Gastrocnemius medialis (tissue), 4 donors: ENCODE results near the gene XDH. TPM values are rescaled to one million over a fixed set of nuclear protein-coding genes. Genes with fewer than 3 reads are reported as not detected.

Experiments
- ATAC-seq, 2 donors: fragments of 150-250 bp; one replicate each; pipeline ENCODE4 v1.9.1; 2016
- DNase-seq, 2 donors: peaks; one replicate each; pipeline ENCODE4 v3.0.0-alpha.2; 2019
- H3K27ac ChIP-seq, 4 donors: fragments of 200-600 bp; sonication (generic); 1 replicate in 1 of 4; 2 replicates in 3 of 4; pipeline ENCODE4 v1.5.1; 2016 to 2018; ENCODE audit warnings: mild to moderate bottlenecking in 2 of 4, moderate library complexity in 1 of 4
- H3K27me3 ChIP-seq, 3 donors: fragments of 200-600 bp; sonication (generic) in 2 of 3; 1 replicate in 1 of 3; 2 replicates in 2 of 3; pipeline versions ENCODE4 v1.5.1 to v1.6.0; 2016 to 2019; ENCODE audit warnings: mild to moderate bottlenecking in 1 of 3, moderate library complexity in 1 of 3
- H3K36me3 ChIP-seq, 2 donors: fragments of 200-600 bp; sonication (generic) in 1 of 2; one replicate each; pipeline ENCODE4 v1.5.1; 2017 to 2018
- H3K4me1 ChIP-seq, 2 donors: fragments of 200-600 bp; sonication (generic) in 1 of 2; one replicate each; pipeline ENCODE4 v1.5.1; 2016 to 2017; ENCODE audit warnings: mild to moderate bottlenecking in 2 of 2
- H3K4me3 ChIP-seq, 4 donors: fragments of 200-600 bp; sonication (generic) in 3 of 4; 1 replicate in 1 of 4; 2 replicates in 3 of 4; pipeline ENCODE4 v1.5.1; 2016 to 2019; ENCODE audit warnings: mild to moderate bottlenecking in 2 of 4
- H3K9me3 ChIP-seq, 3 donors: fragments of 200-600 bp; sonication (generic) in 2 of 3; 1 replicate in 1 of 3; 2 replicates in 2 of 3; pipeline ENCODE4 v1.5.1; 2016 to 2019
- CTCF ChIP-seq, 5 experiments: fragments of 450-650 bp in 3 of 5; fragments of 200-600 bp in 2 of 5; sonication (generic) in 2 of 5; IDR thresholded peaks in 4 of 5; conservative IDR thresholded peaks in 1 of 5; 1 replicate in 4 of 5; 2 replicates in 1 of 5; pipeline ENCODE4 v1.5.1; 2016 to 2019; ENCODE audit warnings: antibody characterized with exemption in 5 of 5, mild to moderate bottlenecking in 3 of 5, moderate library complexity in 3 of 5
- POLR2A ChIP-seq, 2 donors: fragments of 450-650 bp; IDR thresholded peaks; one replicate each; pipeline ENCODE4 v1.6.1; 2017; ENCODE audit warnings: antibody characterized with exemption in 2 of 2, mild to moderate bottlenecking in 2 of 2, moderate library complexity in 2 of 2
- in situ Hi-C, 4 donors: fragments of 200-750 bp; cut with MboI; loops; one replicate each; pipeline versions ENCODE4 v1.15.0 to v1.8.0; 2017; ENCODE audit warnings: low sequenced_read_pairs in 4 of 4
- intact Hi-C: fragments of 100-400 bp; cut with DNase I; formaldehyde crosslinking; loops from one replicate; pipeline ENCODE4 v1.15.1; 2023; ENCODE audit warnings: low total_unique reads
- total RNA-seq, 4 donors: library from RNA; depleted of rRNA; stranded (reverse); fragments of >200 nt; gene quantifications; one replicate each; pipeline versions ENCODE4 v1.1.0 to v1.2.3, GENCODE V29; 2016

The XDH gene
- total RNA-seq, 4 donors from 2014 or later, result 0.05 to 0.29 (median 0.07) TPM; not detected in 1

DNA sequence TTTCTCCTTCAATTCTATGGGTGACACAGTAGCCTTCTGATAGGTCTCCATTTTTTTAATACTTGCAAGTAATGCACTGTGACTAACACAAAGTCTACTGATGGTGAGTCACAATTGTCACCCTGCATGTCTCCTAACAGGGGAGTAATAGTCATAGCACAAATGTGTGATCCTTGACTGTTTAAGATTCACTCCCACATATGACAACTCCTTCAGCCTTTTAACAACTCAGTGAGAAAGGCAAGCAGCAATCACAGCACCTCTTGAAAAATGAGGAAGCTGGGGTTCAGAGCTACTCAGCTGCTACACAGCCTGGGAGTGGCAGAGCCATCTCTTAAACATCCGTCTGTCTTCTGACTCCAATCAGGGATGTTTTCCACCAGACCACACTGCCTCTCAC, 116.8 kb downstream of the XDH start:
- intact Hi-C loops, result no loop called here
- H3K27ac ChIP-seq, result no peak overlapping the region

GRCh38 chr2:31296641-31297287, 117.8 kb downstream of the XDH start:
- Histone ChIP-seq H3K27me3 (no peaks in the 10 kb centered on the region), H3K27ac (peak overlapping the region in 1 of 4 donors; percentile 2), H3K4me1 (peaks cover 21 to 27% of the 10 kb centered on the region in 2 donors), H3K36me3 (no peaks in the 10 kb centered on the region), H3K4me3 (no peak overlapping the region), H3K9me3 (no peaks in the 10 kb centered on the region)
- in situ Hi-C loops (no loop called here), intact Hi-C loops (no loop called here)
- ATAC-seq, result peak in 1 of 2 donors; percentile 36
- TF ChIP-seq POLR2A (IDR thresholded peaks at IDR 0.05), result no peak
- TF ChIP-seq CTCF (IDR thresholded peaks at IDR 0.05 in 4 of 5, conservative IDR thresholded peaks at IDR 0.05 in 1 of 5), result no peak
- DNase-seq, result no peak

More for the DNA sequence above, 116.8 kb downstream of the XDH start:
- no peak for TF ChIP-seq CTCF (IDR thresholded peaks at IDR 0.05 in 4 of 5, conservative IDR thresholded peaks at IDR 0.05 in 1 of 5)
- TF ChIP-seq POLR2A (IDR thresholded peaks at IDR 0.05), result no peak
- in situ Hi-C loops, result no loop called here
- Histone ChIP-seq H3K27me3 (no peaks in the 10 kb centered on the region), H3K9me3 (no peaks in the 10 kb centered on the region), H3K4me1 (peaks cover 21 to 27% of the 10 kb centered on the region in 2 donors), H3K4me3 (no peak overlapping the region), H3K36me3 (no peaks in the 10 kb centered on the region)
- DNase-seq (no peak), ATAC-seq (peak in 1 of 2 donors; percentile 36)

DNA sequence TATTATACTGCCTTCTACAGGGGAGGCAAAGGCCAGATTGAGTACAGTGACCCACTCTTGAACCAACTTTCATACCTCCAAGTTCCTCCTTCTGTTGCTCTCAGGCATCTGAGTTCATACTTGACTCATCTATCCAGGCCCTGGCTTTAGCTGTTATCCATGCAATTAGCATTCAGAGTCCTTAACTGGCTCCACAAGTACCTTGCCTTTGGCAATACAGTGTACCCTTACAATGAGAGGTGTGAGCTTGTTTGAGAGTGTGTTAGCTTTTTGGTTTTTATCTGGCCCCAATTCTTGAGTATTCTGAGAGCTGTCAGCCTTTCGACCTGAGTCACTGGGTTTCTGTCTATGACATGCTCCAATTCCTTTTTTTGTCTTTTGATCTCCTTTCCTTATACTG, 120.3 kb downstream of the XDH start:
- in situ Hi-C loops, result no loop called here

GRCh38 chr2:31287654-31288053, 126.9 kb downstream of the XDH start:
- TF ChIP-seq CTCF (IDR thresholded peaks at IDR 0.05 in 4 of 5, conservative IDR thresholded peaks at IDR 0.05 in 1 of 5) (no peak), POLR2A (IDR thresholded peaks at IDR 0.05) (no peak)
- H3K4me1 ChIP-seq, result no peaks in the 10 kb centered on the region
- H3K9me3 ChIP-seq, result no peaks in the 10 kb centered on the region
- ATAC-seq (no peak), DNase-seq (no peak)
- H3K4me3 ChIP-seq, result no peak overlapping the region
- in situ Hi-C loops (no loop called here), intact Hi-C loops (no loop called here)
- no peaks in the 10 kb centered on the region for H3K36me3 ChIP-seq
- no peak overlapping the region for H3K27ac ChIP-seq
- no peaks in the 10 kb centered on the region for H3K27me3 ChIP-seq

More for the DNA sequence above, 120.3 kb downstream of the XDH start:
- Histone ChIP-seq H3K27ac (no peak overlapping the region), H3K4me1 (peaks cover 21 to 27% of the 10 kb centered on the region in 2 donors), H3K4me3 (no peak overlapping the region), H3K36me3 (no peaks in the 10 kb centered on the region), H3K9me3 (no peaks in the 10 kb centered on the region), H3K27me3 (no peaks in the 10 kb centered on the region)
- ATAC-seq (no peak), DNase-seq (no peak)
- intact Hi-C loops, result no loop called here
- TF ChIP-seq CTCF (IDR thresholded peaks at IDR 0.05 in 4 of 5, conservative IDR thresholded peaks at IDR 0.05 in 1 of 5) (no peak), POLR2A (IDR thresholded peaks at IDR 0.05) (no peak)
